Measurements from ENCODE around the gene SUPT4H1.
A peak's percentile ranks its signal among the peaks of the same experiment; 100 is the strongest.

Gene SUPT4H1

GRCh38 chr17:58324409-58325288, 27.4 kb downstream of the SUPT4H1 start:
- 0 out of 2 replicates have a peak, but pooled peaks have one; percentile 9 for TF ChIP-seq CTCF (IDR thresholded peaks at IDR 0.05; ENCODE audit: control insufficient read depth, extremely low read depth, insufficient read depth)
- no peak for DNase-seq (ENCODE audit: low read depth)
- peak overlapping the region; percentile 56 for H3K4me3 ChIP-seq (ENCODE audit: low read depth, low read length)

GRCh38 chr17:58324056-58324408, 28.0 kb downstream of the SUPT4H1 start:
- DNase-seq (ENCODE audit: low read depth), result no peak
- H3K4me3 ChIP-seq (ENCODE audit: low read depth, low read length), result peak overlapping the region; percentile 56
- TF ChIP-seq CTCF (IDR thresholded peaks at IDR 0.05; ENCODE audit: control insufficient read depth, extremely low read depth, insufficient read depth), result no peak

- peak overlapping the region; percentile 56 for H3K4me3 ChIP-seq (ENCODE audit: low read depth, low read length)
- no peak for TF ChIP-seq CTCF (IDR thresholded peaks at IDR 0.05; ENCODE audit: control insufficient read depth, extremely low read depth, insufficient read depth)
- no peak for DNase-seq (ENCODE audit: low read depth)
These were observed 28.5 kb downstream of the SUPT4H1 start for GRCh38 chr17:58323366-58324055.

GRCh38 chr17:58322581-58323185, 29.3 kb downstream of the SUPT4H1 start:
- no peak for TF ChIP-seq CTCF (IDR thresholded peaks at IDR 0.05; ENCODE audit: control insufficient read depth, extremely low read depth, insufficient read depth)
- no peak overlapping the region for H3K4me3 ChIP-seq (ENCODE audit: low read depth, low read length)
- no peak for DNase-seq (ENCODE audit: low read depth)

GRCh38 chr17:58321571-58322525, 30.2 kb downstream of the SUPT4H1 start:
- H3K4me3 ChIP-seq (ENCODE audit: low read depth, low read length), result no peak overlapping the region
- DNase-seq (ENCODE audit: low read depth), result no peak
- TF ChIP-seq CTCF (IDR thresholded peaks at IDR 0.05; ENCODE audit: control insufficient read depth, extremely low read depth, insufficient read depth), result no peak

Measured in LNCaP clone FGC (cell line).